Activated naive CD4-positive, alpha-beta T cell treated with anti-CD3 and anti-CD28 coated beads, Interleukin-2, amount 50 U/mL, for 24 hours (primary cell): Measurements from ENCODE around the gene PKMYT1.
A peak's percentile ranks its signal among the peaks of the same experiment; 100 is the strongest.

Experiments used
- H3K27ac Mint-ChIP-seq: one replicate; pipeline ENCODE4 v1.8.0; 2021; ENCODE audit warnings: mild to moderate bottlenecking, mixed read lengths
- H3K27me3 Mint-ChIP-seq: one replicate; pipeline ENCODE4 v1.8.0; 2021; ENCODE audit warnings: mixed read lengths
- H3K36me3 Mint-ChIP-seq: one replicate; pipeline ENCODE4 v1.8.0; 2021; ENCODE audit warnings: mixed read lengths
- H3K4me1 Mint-ChIP-seq: one replicate; pipeline ENCODE4 v1.8.0; 2021; ENCODE audit warnings: mixed read lengths
- H3K4me3 Mint-ChIP-seq: one replicate; pipeline ENCODE4 v1.8.0; 2021; ENCODE audit warnings: mild to moderate bottlenecking, mixed read lengths
- H3K9me3 Mint-ChIP-seq: one replicate; pipeline ENCODE4 v1.8.0; 2021; ENCODE audit warnings: mixed read lengths

PKMYT1 gene

GRCh38 chr16:2988590-2989099 lies 8.4 kb upstream of the PKMYT1 start:
- Mint-ChIP-seq H3K27me3 (no peaks in the 10 kb centered on the region), H3K27ac (no peak overlapping the region), H3K4me3 (no peak overlapping the region), H3K36me3 (no peaks in the 10 kb centered on the region), H3K4me1 (peaks cover 4% of the 10 kb centered on the region), H3K9me3 (no peaks in the 10 kb centered on the region)

GRCh38 chr16:2987833-2988232 lies 7.6 kb upstream of the PKMYT1 start:
- Mint-ChIP-seq H3K27me3 (no peaks in the 10 kb centered on the region), H3K27ac (no peak overlapping the region), H3K4me3 (no peak overlapping the region), H3K36me3 (no peaks in the 10 kb centered on the region), H3K9me3 (no peaks in the 10 kb centered on the region), H3K4me1 (peaks cover 4% of the 10 kb centered on the region)

DNA sequence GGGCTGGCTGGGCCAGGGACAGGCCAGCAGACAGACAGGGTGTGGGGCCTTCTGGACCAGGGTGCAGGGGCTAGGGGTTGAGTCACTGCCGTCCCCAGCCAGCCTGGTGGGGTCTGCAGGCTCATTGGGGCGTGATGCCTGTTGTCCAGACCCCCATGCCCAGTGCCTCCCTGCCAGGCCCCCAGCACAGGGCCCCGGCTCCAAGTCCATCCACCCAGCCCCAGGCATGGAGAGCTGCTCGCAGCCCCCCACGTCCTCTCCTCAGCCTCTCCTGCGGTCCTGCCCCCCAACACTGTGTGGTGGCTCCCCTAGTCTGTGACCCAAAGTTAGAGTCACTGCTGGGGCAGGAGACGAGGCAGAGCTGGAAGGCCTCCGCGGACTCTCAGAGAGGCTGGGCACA lies 7.0 kb upstream of the PKMYT1 start:
- H3K4me3 Mint-ChIP-seq: no peak overlapping the region

GRCh38 chr16:2986623-2987188 lies 6.5 kb upstream of the PKMYT1 start:
- Mint-ChIP-seq H3K36me3 (no peaks in the 10 kb centered on the region), H3K4me3 (no peak overlapping the region), H3K27me3 (no peaks in the 10 kb centered on the region), H3K27ac (no peak overlapping the region), H3K9me3 (no peaks in the 10 kb centered on the region), H3K4me1 (peaks cover 6% of the 10 kb centered on the region)

More for the DNA sequence above, 7.0 kb upstream of the PKMYT1 start:
- Mint-ChIP-seq H3K9me3 (no peaks in the 10 kb centered on the region), H3K36me3 (no peaks in the 10 kb centered on the region), H3K4me1 (peaks cover 4% of the 10 kb centered on the region), H3K27ac (no peak overlapping the region), H3K27me3 (no peaks in the 10 kb centered on the region)

DNA sequence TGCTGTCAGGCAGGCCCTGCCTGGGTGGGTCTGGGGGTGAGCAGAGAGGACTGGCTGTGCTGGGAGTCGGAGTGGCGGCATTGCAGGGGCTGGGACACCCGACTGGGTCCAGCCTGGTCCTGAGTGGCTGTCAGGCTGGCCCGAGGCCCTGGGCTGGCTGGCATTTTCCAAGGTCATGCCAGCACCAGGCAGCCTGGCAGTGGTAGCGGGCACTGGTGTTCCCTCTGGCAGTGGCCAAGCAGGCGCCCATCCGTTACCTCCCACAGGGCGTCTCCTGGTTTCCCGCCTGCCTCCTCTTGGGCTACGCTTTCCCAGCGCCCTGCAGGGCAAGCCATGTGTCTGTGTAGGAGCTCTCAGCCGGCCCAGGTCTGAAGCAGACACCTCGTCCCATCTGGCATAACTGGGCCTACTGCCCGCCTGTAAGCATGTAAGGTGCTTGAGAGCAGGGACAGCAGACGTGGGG lies 5.7 kb upstream of the PKMYT1 start:
- H3K27me3 Mint-ChIP-seq: no peaks in the 10 kb centered on the region
- H3K27ac Mint-ChIP-seq: no peak overlapping the region
- no peak overlapping the region for H3K4me3 Mint-ChIP-seq
- peaks cover 12% of the 10 kb centered on the region for H3K4me1 Mint-ChIP-seq
- no peaks in the 10 kb centered on the region for H3K36me3 Mint-ChIP-seq
- no peaks in the 10 kb centered on the region for H3K9me3 Mint-ChIP-seq

DNA sequence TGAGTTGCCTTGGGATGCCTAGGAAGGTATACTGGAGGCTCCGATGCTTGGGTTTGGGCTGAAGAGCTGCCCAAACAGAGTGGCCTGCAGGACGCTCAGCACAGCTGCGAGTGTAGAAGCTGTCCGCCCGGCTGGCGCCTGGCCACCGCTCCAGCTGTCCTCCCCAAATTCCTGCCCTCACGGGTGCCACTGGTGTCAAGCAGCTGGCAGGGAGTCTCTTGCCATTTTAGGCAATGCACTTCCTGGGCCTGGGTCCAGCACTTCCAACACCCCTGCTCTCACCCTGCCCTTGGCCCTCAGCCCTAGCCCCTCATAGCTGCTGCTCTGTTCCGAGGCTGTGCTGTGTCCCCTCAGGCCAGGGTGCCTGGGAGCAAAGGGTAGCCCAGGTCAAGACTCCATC lies 5.2 kb upstream of the PKMYT1 start:
- Mint-ChIP-seq H3K9me3 (no peaks in the 10 kb centered on the region), H3K4me3 (no peak overlapping the region), H3K36me3 (no peaks in the 10 kb centered on the region), H3K27ac (no peak overlapping the region), H3K27me3 (no peaks in the 10 kb centered on the region), H3K4me1 (peaks cover 16% of the 10 kb centered on the region)

DNA sequence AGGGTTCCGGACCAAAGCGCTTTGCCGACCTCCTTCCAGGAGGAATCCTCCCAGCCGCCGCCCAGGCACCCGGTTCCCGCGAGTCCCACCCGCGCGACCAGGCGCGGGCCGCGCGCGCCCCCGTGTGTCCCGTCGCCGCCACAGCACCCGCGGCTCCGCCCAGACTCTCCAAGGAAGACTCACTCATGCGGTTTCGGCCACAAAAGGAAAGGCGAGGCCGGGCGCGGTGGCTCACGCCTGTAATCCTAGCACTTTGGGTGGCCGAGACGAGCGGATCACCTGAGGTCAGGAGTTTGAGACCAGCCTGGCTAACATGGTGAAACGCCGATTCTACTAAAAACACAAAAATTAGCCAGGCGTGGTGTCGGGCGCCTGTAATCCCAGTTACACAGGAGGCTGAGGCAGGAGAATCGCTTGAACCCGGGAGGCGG lies 3.5 kb upstream of the PKMYT1 start:
- H3K36me3 Mint-ChIP-seq: no peaks in the 10 kb centered on the region
- H3K4me3 Mint-ChIP-seq: no peak overlapping the region
- H3K27me3 Mint-ChIP-seq: no peaks in the 10 kb centered on the region
- H3K9me3 Mint-ChIP-seq: no peaks in the 10 kb centered on the region
- H3K27ac Mint-ChIP-seq: no peak overlapping the region
- peaks cover 16% of the 10 kb centered on the region for H3K4me1 Mint-ChIP-seq

DNA sequence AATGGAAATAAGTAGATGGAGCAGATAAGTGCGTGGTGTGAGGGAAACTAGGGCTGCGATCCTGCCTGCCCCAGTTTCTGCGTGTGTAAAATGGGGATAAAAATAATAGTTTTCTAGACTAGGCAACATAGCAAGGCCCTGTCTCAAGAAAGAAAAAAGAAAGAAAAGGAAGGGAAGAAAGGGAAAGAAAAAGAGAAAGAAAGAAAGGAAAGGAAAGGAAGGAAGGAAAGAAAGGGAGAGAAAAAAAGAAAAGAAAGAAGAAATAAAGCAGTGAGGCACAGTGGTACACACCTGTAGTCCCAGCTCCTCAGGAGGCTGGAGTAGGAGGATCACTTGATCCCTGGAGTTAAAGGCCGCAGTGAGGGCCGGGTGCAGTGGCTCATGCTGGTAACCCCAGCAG lies 2.2 kb upstream of the PKMYT1 start:
- peaks cover 16% of the 10 kb centered on the region for H3K4me1 Mint-ChIP-seq
- no peak overlapping the region for H3K27ac Mint-ChIP-seq
- no peak overlapping the region for H3K4me3 Mint-ChIP-seq
- H3K9me3 Mint-ChIP-seq: no peaks in the 10 kb centered on the region
- H3K36me3 Mint-ChIP-seq: no peaks in the 10 kb centered on the region
- no peaks in the 10 kb centered on the region for H3K27me3 Mint-ChIP-seq

DNA sequence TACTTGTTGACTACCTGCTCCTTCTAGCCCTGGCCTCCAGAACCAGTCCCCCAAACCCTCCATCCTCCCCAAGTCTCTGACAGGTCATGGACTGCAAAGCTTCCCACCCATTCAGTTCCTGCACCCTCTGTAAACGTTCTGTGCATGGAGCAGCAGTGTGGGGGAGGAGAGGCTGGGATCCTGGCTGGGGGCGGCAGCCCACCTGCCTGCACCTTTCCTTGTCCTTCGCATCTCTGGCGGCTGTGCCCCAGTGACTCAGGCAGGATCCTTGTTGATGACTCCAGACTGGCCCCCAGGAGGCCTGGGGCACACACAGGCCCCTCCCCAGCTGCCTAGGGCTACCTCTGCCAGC lies 1.6 kb upstream of the PKMYT1 start:
- H3K4me1 Mint-ChIP-seq: peaks cover 16% of the 10 kb centered on the region

DNA sequence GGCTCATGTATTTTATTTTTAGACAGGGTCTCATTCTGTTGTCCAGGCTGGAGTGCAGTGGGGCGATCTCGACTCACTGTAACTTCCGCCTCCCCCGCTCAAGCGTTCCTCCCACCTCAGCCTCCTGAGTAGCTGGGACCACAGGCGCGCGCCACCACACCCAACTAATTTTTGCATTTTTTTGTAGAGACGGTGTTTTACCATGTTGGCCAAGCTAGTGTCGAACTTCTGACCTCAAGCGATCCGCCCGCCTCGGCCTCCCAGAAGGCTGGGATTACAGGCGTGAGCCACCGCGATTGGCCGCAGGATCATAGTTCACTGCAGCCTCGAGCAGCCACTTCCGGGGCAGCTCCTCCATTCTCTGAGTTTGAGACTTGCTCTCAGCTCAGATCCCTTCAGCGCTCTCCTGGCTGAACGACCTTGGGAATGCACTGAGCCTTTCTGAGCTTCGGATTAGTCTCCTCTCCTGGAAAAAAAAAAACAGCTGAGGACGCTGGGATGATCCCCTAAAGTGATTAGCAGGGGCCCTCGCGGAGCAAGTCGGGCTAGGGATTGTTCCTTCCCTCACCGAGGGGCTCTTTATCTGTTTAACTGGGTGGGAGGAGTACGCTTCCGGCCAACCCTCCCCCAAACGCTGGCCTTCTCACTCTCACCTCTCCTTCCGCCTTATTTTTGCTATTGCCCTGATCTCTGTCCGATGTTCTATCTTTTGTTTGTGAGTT lies 1.1 kb upstream of the PKMYT1 start:
- H3K4me1 Mint-ChIP-seq: peaks cover 16% of the 10 kb centered on the region
- H3K36me3 Mint-ChIP-seq: no peaks in the 10 kb centered on the region
- H3K9me3 Mint-ChIP-seq: no peaks in the 10 kb centered on the region
- peak overlapping the region; percentile 85 for H3K4me3 Mint-ChIP-seq
- peak overlapping the region; percentile 13 for H3K27ac Mint-ChIP-seq
- no peaks in the 10 kb centered on the region for H3K27me3 Mint-ChIP-seq

More for the DNA sequence above, 1.6 kb upstream of the PKMYT1 start:
- no peaks in the 10 kb centered on the region for H3K27me3 Mint-ChIP-seq
- no peaks in the 10 kb centered on the region for H3K36me3 Mint-ChIP-seq
- peak overlapping the region; percentile 85 for H3K4me3 Mint-ChIP-seq
- no peaks in the 10 kb centered on the region for H3K9me3 Mint-ChIP-seq
- peak overlapping the region; percentile 13 for H3K27ac Mint-ChIP-seq

GRCh38 chr16:2979669-2980226 lies 498 bp downstream of the PKMYT1 start:
- Mint-ChIP-seq H3K36me3 (no peaks in the 10 kb centered on the region), H3K27ac (no peak overlapping the region), H3K4me3 (peak overlapping the region; percentile 74), H3K27me3 (no peaks in the 10 kb centered on the region), H3K4me1 (peaks cover 16% of the 10 kb centered on the region), H3K9me3 (no peaks in the 10 kb centered on the region)

- Mint-ChIP-seq H3K4me3 (no peak overlapping the region), H3K27me3 (no peaks in the 10 kb centered on the region), H3K27ac (no peak overlapping the region), H3K4me1 (peaks cover 12% of the 10 kb centered on the region), H3K36me3 (no peaks in the 10 kb centered on the region), H3K9me3 (no peaks in the 10 kb centered on the region)
Observed at GRCh38 chr16:2977440-2977839, 2.8 kb downstream of the PKMYT1 start.

GRCh38 chr16:2976673-2977072 lies 3.6 kb downstream of the PKMYT1 start:
- no peaks in the 10 kb centered on the region for H3K36me3 Mint-ChIP-seq
- H3K4me1 Mint-ChIP-seq: peaks cover 10% of the 10 kb centered on the region
- H3K4me3 Mint-ChIP-seq: no peak overlapping the region
- peaks cover 2% of the 10 kb centered on the region for H3K27me3 Mint-ChIP-seq
- no peak overlapping the region for H3K27ac Mint-ChIP-seq
- H3K9me3 Mint-ChIP-seq: no peaks in the 10 kb centered on the region

DNA sequence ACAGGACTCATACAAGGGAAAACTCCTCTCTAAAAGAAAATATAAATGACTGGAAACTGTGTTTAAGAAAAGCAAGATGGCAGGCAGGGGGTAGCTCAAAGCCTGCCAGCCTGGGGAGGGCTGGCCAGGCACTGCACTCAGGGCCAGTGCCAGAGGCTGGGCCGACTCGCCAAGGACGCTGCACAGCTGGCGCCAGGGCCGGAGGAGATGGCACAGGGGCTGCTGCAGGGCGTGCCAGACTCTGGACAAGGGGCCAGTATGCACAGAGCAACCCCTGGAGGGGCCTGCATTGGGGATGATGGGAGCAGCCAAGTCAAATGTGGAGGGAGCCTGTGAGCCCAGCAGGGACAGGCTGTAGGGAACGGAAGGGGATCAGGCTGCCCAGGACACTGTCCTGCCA lies 4.0 kb downstream of the PKMYT1 start:
- Mint-ChIP-seq H3K4me3 (no peak overlapping the region), H3K27me3 (peaks cover 2% of the 10 kb centered on the region), H3K9me3 (no peaks in the 10 kb centered on the region), H3K4me1 (peaks cover 6% of the 10 kb centered on the region), H3K27ac (no peak overlapping the region), H3K36me3 (no peaks in the 10 kb centered on the region)

DNA sequence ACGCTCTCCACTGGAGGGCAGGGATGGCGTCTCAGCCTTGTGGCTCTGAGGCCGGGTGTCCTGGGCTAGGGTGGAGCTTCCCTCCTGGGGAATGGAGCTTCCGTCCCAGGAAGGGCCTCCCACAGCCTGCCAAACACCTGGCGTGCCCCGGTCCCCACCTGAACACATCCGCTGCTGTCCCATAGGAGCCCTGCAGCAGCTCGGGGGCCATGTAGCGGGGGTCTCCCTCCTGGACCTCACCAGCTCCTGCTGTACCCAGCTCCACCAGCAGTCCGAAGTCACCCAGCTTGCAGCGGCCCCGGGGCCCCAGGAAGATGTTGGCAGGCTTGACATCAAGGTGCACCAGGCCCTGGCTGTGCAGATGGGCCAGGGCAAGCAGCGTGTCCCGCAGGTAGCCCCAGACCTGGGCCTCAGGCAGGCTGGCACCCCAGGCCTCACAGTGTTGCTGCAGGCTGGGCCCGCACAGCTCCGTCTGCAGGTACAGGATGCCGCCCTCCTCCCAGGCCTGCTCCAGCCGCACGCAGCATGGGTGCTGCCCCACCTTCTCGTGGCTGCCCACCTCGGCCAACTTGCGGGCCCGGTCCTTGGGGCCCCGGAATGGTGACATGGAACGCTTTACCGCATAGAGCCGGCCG lies 5.0 kb downstream of the PKMYT1 start:
- H3K9me3 Mint-ChIP-seq: no peaks in the 10 kb centered on the region
- H3K4me3 Mint-ChIP-seq: no peak overlapping the region
- no peak overlapping the region for H3K27ac Mint-ChIP-seq
- peaks cover 2% of the 10 kb centered on the region for H3K27me3 Mint-ChIP-seq
- no peaks in the 10 kb centered on the region for H3K4me1 Mint-ChIP-seq
- H3K36me3 Mint-ChIP-seq: no peaks in the 10 kb centered on the region
